GM21381 (cell line): ENCODE measurements around the gene MED12L.

Experiments
- ATAC-seq: cut with Tn5 transposase; IDR thresholded peaks from one replicate; pipeline ENCODE4 v1.9.1; 2021; ENCODE audit warnings: mild to moderate bottlenecking, moderate library complexity; ENCODE audit not compliant: unreplicated experiment

Gene MED12L

DNA sequence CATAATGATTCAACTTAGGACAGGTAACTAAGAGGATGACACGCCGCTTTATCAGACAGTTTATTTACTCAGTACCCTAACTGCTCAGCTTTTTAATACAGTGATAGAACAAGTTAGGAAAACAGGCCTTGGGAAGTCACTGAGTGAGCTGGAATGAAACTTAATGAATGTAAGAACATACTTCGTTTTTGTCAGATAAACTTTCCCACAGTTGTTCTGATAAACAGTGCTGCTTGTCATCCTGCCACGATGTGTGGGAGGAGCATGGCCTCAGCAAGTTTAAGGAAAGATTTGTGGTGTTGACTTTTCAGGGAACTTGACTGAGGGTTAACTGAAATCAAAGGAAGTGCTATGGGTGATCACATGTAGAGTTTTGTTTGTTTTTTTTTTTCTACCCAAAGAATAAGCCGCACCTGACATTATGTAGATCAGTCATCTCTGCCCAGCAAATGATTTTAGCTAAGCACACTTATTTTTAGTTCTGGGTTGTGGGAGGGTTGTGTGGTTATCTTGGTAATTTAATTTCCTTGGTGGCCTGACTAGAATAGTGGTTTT is 198.5 kb downstream of the MED12L start:
- no peak for ATAC-seq

- ATAC-seq, result no peak
Observed at GRCh38 chr3:151285940-151286339, 200.5 kb downstream of the MED12L start.

- ATAC-seq, result no peak
Observed at GRCh38 chr3:151289445-151289844, 204.0 kb downstream of the MED12L start.

DNA sequence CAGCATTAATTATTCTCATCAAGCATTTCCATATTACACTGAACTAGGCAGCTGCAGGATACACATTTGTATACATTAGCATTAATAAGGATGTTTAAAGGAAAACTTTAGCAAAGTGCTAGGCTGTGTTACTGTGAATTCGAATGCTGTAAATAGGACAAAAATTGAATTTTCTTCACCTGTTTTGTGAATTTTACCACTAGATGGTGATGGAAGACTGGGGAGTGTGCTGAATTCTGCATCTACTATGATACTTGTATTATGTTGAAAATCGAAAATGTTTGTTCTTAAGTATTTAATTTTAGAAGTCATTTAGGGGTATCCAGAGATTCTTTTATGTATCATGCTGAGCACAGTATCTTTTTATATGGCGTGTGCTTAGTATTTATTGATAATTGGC is 205.2 kb downstream of the MED12L start:
- ATAC-seq, result no peak

GRCh38 chr3:151293127-151293526 is 207.7 kb downstream of the MED12L start:
- no peak for ATAC-seq

- ATAC-seq, result no peak
Observed at GRCh38 chr3:151296226-151296625, 210.8 kb downstream of the MED12L start.

DNA sequence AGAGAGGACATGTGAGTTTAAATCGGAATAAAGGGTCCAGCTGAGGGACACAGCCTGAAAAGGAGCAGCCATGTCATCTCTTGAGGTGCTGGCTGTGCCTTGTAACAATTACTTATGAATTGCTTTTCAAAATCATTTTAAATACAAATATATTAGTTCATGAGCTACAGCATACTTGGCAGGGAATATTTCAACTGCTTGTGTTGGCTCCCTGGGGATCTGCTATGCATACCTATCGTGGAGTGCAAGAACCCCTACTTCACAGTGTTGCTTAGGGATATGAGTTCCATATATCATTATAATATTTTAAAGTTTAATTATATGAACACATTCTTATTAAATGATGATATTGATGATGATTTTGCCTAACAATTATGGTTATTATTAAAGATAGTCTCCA is 212.0 kb downstream of the MED12L start:
- no peak for ATAC-seq

DNA sequence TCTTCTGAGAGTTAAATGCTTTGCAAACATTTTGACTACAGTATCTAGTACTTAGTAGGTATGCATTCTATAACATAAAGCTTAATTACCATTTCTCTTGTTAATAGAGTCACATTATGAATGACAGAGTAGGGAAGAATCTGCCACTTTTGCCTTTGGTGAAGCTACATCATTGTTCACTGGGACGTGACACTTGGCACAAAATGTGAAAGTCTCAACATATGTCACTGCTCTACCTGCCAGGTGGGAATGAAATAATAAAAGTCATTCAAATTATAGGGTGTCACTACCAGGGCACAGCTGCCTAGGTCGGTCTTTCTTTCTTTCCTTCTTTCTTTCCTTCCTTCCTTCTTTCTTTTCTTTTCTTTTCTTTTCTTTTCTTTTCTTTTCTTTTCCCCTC is 213.5 kb downstream of the MED12L start:
- no peak for ATAC-seq

- ATAC-seq, result no peak
Observed at GRCh38 chr3:151300539-151300938, 215.1 kb downstream of the MED12L start.

- no peak for ATAC-seq
Observed at GRCh38 chr3:151301787-151302186, 216.3 kb downstream of the MED12L start.

DNA sequence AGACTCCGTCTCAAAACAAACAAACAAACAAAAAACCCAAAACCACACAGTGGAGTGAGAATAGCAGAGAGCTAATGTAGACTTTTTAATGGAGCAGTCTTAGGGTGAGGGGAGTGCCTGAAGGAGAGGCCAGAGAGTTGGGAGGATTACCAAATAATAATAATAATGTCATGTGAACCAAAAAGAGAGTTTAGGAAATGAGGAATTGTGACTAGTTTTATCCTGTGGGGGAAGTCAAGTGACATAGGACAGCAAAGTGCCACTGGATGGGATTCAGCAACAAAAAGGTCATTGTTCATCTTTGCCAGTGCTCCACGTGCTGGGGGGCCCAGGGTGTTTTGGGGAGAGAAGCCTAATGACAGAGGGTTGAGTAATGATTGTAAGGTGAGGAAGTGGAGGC is 218.3 kb downstream of the MED12L start:
- ATAC-seq, result no peak

GRCh38 chr3:151305060-151305774 is 219.8 kb downstream of the MED12L start:
- ATAC-seq, result no peak

GRCh38 chr3:151305775-151306151 is 220.3 kb downstream of the MED12L start:
- no peak for ATAC-seq

GRCh38 chr3:151306168-151306810 is 220.8 kb downstream of the MED12L start:
- no peak for ATAC-seq

DNA sequence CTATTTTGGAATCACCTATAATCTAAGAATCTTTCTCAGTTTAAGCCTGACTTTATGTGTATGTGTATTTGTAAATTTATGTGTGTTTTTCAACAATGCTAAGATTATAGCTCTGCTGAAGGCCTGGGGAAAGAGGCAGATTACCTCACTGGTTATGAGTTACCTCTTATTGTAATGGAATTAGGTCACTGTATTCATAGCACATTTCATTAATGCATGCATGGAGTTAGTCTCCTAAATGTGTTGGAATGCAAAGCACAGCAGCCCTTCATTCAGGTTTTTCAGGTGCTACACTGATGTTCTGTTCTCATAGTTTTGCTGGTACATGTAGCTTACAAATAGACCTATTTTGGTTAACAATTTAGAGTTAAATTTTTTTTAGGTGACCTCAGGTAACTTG is 221.7 kb downstream of the MED12L start:
- ATAC-seq, result no peak

- ATAC-seq, result no peak
Observed at GRCh38 chr3:151307583-151308488, 222.4 kb downstream of the MED12L start.

DNA sequence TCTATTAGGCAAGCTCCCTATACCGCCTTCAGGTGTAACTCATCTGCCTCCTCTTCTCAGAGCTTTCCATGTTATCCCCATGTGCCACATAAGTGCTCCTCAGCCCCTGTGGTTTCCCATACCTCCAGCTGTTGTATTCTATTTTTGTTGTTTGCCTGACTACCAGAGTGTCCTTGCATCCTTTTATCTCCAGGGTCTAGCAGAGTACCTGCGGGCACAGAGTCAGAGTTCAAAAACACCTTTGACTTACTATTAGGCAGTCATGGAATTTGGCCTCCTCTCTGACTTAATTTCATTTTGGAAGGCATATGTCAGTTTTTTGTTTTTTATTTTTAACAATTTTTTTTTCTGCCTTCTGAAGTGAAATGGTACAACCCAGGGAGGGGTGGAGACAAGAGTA is 224.1 kb downstream of the MED12L start:
- ATAC-seq, result no peak

DNA sequence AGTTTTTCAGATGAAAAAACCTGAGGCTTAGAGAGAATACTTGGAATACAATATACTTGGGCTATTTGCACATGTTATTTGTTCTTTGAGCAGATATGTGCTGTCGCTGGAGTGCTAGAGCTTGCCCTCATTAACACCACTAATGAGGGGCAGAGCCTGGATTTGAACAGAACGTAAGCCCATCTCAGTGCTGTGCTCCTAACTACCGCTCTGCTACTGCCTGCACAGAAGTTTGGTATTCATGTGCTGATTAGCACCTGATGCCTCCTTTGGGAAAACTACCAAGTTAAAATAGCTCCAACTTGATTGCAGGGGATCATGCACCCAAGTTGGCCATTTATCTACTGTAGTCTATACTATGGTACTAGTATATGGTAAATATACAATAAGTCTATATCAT is 227.5 kb downstream of the MED12L start:
- ATAC-seq, result no peak

- ATAC-seq, result no peak
Observed at GRCh38 chr3:151314137-151314536, 228.7 kb downstream of the MED12L start.

GRCh38 chr3:151314593-151314992 is 229.1 kb downstream of the MED12L start:
- no peak for ATAC-seq

DNA sequence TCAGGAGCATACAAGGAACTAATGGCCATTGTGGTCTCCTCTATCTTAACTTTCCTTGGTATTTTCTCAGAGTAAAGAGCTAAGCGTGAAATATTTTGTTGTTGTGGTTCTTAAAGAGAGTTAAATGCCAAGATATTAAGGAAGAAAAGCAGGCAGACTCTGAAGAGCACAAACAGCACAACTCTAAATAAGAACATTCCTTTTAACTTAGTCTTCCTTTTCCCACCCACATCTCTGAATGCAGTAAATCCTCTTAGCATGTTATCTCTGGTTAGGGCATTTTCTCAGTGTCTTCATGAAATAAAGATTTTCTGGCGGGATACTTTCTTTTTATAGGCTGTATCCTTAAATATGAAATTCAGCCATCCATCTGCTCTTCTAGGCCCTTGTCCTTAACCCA is 229.7 kb downstream of the MED12L start:
- no peak for ATAC-seq
